ENCODE results near the gene LUC7L2. TPM values are rescaled to one million over a fixed set of nuclear protein-coding genes. Genes with fewer than 3 reads are reported as not detected.

LUC7L2 gene
- total and polyA plus RNA-seq, 4 experiments from 2014 or later = 50.0 to 133 (median 102) TPM

- Histone ChIP-seq H3K4me1 (ENCODE audit: insufficient read depth, low read length) (peaks cover 6% of the 10 kb centered on the region), H3K9me3 (ENCODE audit: control insufficient read depth in 1 of 2, low read length in 2 of 2) (no peaks in the 10 kb centered on the region), H3K27ac (ENCODE audit: low read depth, low read length) (no peak overlapping the region), H3K36me3 (ENCODE audit: insufficient read depth, low read length) (no peaks in the 10 kb centered on the region), H3K4me3 (ENCODE audit: low read length in 2 of 2) (no peak overlapping the region), H3K27me3 (ENCODE audit: insufficient read depth, low read length) (no peaks in the 10 kb centered on the region)
- Mint-ChIP-seq H3K27me3 (no peaks in the 10 kb centered on the region), H3K9me3 (no peaks in the 10 kb centered on the region), H3K36me3 (peaks cover 9 to 18% of the 10 kb centered on the region in 2 donors), H3K4me3 (no peak overlapping the region), H3K4me1 (peaks cover 8 to 12% (median 9%) of the 10 kb centered on the region in 4 donors), H3K27ac (no peak overlapping the region)
- intact Hi-C loops (cut with micrococcal nuclease) = no loop called here
- ChIA-PET CTCF (ENCODE audit: partially characterized antibody) (no interaction called here), POLR2A (ENCODE audit: partially characterized antibody) (no interaction called here)
- no peak for DNase-seq
These were observed 71.3 kb downstream of the LUC7L2 start for GRCh38 chr7:139431010-139431409.

- Histone ChIP-seq H3K27me3 (ENCODE audit: insufficient read depth, low read length) (no peaks in the 10 kb centered on the region), H3K36me3 (ENCODE audit: insufficient read depth, low read length) (no peaks in the 10 kb centered on the region), H3K27ac (ENCODE audit: low read depth, low read length) (no peak overlapping the region), H3K9me3 (ENCODE audit: control insufficient read depth in 1 of 2, low read length in 2 of 2) (no peaks in the 10 kb centered on the region), H3K4me1 (ENCODE audit: insufficient read depth, low read length) (peaks cover 6% of the 10 kb centered on the region), H3K4me3 (ENCODE audit: low read length in 2 of 2) (no peak overlapping the region)
- POLR2A ChIA-PET (ENCODE audit: partially characterized antibody) = no interaction called here
- Mint-ChIP-seq H3K4me3 (no peak overlapping the region), H3K36me3 (peaks cover 9 to 18% of the 10 kb centered on the region in 2 donors), H3K4me1 (peaks cover 8 to 12% (median 9%) of the 10 kb centered on the region in 4 donors), H3K9me3 (no peaks in the 10 kb centered on the region), H3K27me3 (no peaks in the 10 kb centered on the region), H3K27ac (no peak overlapping the region)
- CTCF ChIA-PET (ENCODE audit: partially characterized antibody) = no interaction called here
- intact Hi-C loops (cut with micrococcal nuclease) = no loop called here
- DNase-seq = no peak
These were observed 71.8 kb downstream of the LUC7L2 start for GRCh38 chr7:139431459-139431858.

GRCh38 chr7:139436806-139437205 lies 77.1 kb downstream of the LUC7L2 start:
- POLR2A ChIA-PET (ENCODE audit: partially characterized antibody) = interaction anchor here (0.6 kb wide), 1 partner anchor 17 kb away, joined by 3 read pairs; no protein-coding TSS in a partner anchor
- Mint-ChIP-seq H3K9me3 (no peaks in the 10 kb centered on the region), H3K4me1 (peaks cover 8 to 12% (median 9%) of the 10 kb centered on the region in 4 donors), H3K36me3 (peaks cover 3 to 4% of the 10 kb centered on the region in 2 donors), H3K4me3 (no peak overlapping the region), H3K27ac (no peak overlapping the region), H3K27me3 (no peaks in the 10 kb centered on the region)
- intact Hi-C loops (cut with micrococcal nuclease) = no loop called here
- Histone ChIP-seq H3K4me3 (ENCODE audit: low read length in 2 of 2) (no peak overlapping the region), H3K27me3 (ENCODE audit: insufficient read depth, low read length) (no peaks in the 10 kb centered on the region), H3K27ac (ENCODE audit: low read depth, low read length) (no peak overlapping the region), H3K4me1 (ENCODE audit: insufficient read depth, low read length) (peaks cover 6% of the 10 kb centered on the region), H3K36me3 (ENCODE audit: insufficient read depth, low read length) (no peaks in the 10 kb centered on the region), H3K9me3 (ENCODE audit: control insufficient read depth in 1 of 2, low read length in 2 of 2) (no peaks in the 10 kb centered on the region)
- no peak for DNase-seq
- CTCF ChIA-PET (ENCODE audit: partially characterized antibody) = no interaction called here

GRCh38 chr7:139439375-139439774 lies 79.7 kb downstream of the LUC7L2 start:
- H3K9me3 ChIP-seq (ENCODE audit: control insufficient read depth in 1 of 2, low read length in 2 of 2) = no peaks in the 10 kb centered on the region
- H3K4me3 ChIP-seq (ENCODE audit: low read length in 2 of 2) = no peak overlapping the region
- H3K27ac ChIP-seq (ENCODE audit: low read depth, low read length) = no peak overlapping the region
- peaks cover under 1% of the 10 kb centered on the region for H3K4me1 ChIP-seq (ENCODE audit: insufficient read depth, low read length)
- CTCF ChIA-PET (ENCODE audit: partially characterized antibody) = no interaction called here
- Mint-ChIP-seq H3K36me3 (peaks cover 3 to 4% of the 10 kb centered on the region in 2 donors), H3K4me3 (no peak overlapping the region), H3K27me3 (no peaks in the 10 kb centered on the region), H3K27ac (peak overlapping the region in 1 of 7 donors; percentile 59), H3K4me1 (peaks cover 4 to 6% (median 4%) of the 10 kb centered on the region in 4 donors), H3K9me3 (no peaks in the 10 kb centered on the region)
- intact Hi-C loops (cut with micrococcal nuclease) = no loop called here
- no peak for DNase-seq
- POLR2A ChIA-PET (ENCODE audit: partially characterized antibody) = interaction anchor here (0.6 kb wide), 1 partner anchor 1114 kb away, joined by 4 read pairs; no protein-coding TSS in a partner anchor
- H3K27me3 ChIP-seq (ENCODE audit: insufficient read depth, low read length) = no peaks in the 10 kb centered on the region
- no peaks in the 10 kb centered on the region for H3K36me3 ChIP-seq (ENCODE audit: insufficient read depth, low read length)

GRCh38 chr7:139441961-139442360 lies 82.3 kb downstream of the LUC7L2 start:
- POLR2A ChIA-PET (ENCODE audit: partially characterized antibody) = no interaction called here
- peaks cover 2 to 3% of the 10 kb centered on the region in 2 donors for H3K36me3 Mint-ChIP-seq
- no peaks in the 10 kb centered on the region for H3K4me1 Mint-ChIP-seq
- H3K9me3 Mint-ChIP-seq = no peaks in the 10 kb centered on the region
- intact Hi-C loops (cut with micrococcal nuclease) = no loop called here
- H3K9me3 ChIP-seq (ENCODE audit: control insufficient read depth in 1 of 2, low read length in 2 of 2) = no peaks in the 10 kb centered on the region
- no peaks in the 10 kb centered on the region for H3K4me1 ChIP-seq (ENCODE audit: insufficient read depth, low read length)
- DNase-seq = no peak
- H3K36me3 ChIP-seq (ENCODE audit: insufficient read depth, low read length) = no peaks in the 10 kb centered on the region
- no peak overlapping the region for H3K4me3 ChIP-seq (ENCODE audit: low read length in 2 of 2)
- H3K4me3 Mint-ChIP-seq = no peak overlapping the region
- CTCF ChIA-PET (ENCODE audit: partially characterized antibody) = interaction anchor here (2.4 kb wide), 1 partner anchor 7 kb away, joined by 6 read pairs; no protein-coding TSS in a partner anchor
- no peaks in the 10 kb centered on the region for H3K27me3 ChIP-seq (ENCODE audit: insufficient read depth, low read length)
- no peak overlapping the region for H3K27ac ChIP-seq (ENCODE audit: low read depth, low read length)
- no peaks in the 10 kb centered on the region for H3K27me3 Mint-ChIP-seq
- H3K27ac Mint-ChIP-seq = peak overlapping the region in 2 of 7 donors; percentile 42 to 46

- ChIA-PET CTCF (ENCODE audit: partially characterized antibody) (interaction anchor here (0.7 kb wide), 1 partner anchor 12 kb away, joined by 3 read pairs; no protein-coding TSS in a partner anchor), POLR2A (ENCODE audit: partially characterized antibody) (no interaction called here)
- Mint-ChIP-seq H3K27me3 (no peaks in the 10 kb centered on the region), H3K4me1 (no peaks in the 10 kb centered on the region), H3K36me3 (no peaks in the 10 kb centered on the region), H3K9me3 (no peaks in the 10 kb centered on the region), H3K4me3 (no peak overlapping the region), H3K27ac (no peak overlapping the region)
- no peaks in the 10 kb centered on the region for H3K27me3 ChIP-seq (ENCODE audit: insufficient read depth, low read length)
- no peaks in the 10 kb centered on the region for H3K9me3 ChIP-seq (ENCODE audit: control insufficient read depth in 1 of 2, low read length in 2 of 2)
- DNase-seq = no peak
- no peaks in the 10 kb centered on the region for H3K36me3 ChIP-seq (ENCODE audit: insufficient read depth, low read length)
- H3K27ac ChIP-seq (ENCODE audit: low read depth, low read length) = no peak overlapping the region
- intact Hi-C loops (cut with micrococcal nuclease) = no loop called here
- no peak overlapping the region for H3K4me3 ChIP-seq (ENCODE audit: low read length in 2 of 2)
- no peaks in the 10 kb centered on the region for H3K4me1 ChIP-seq (ENCODE audit: insufficient read depth, low read length)
These were observed 86.6 kb downstream of the LUC7L2 start for GRCh38 chr7:139446051-139446890.

GRCh38 chr7:139450851-139451250 lies 91.2 kb downstream of the LUC7L2 start:
- ChIA-PET POLR2A (ENCODE audit: partially characterized antibody) (no interaction called here), CTCF (ENCODE audit: partially characterized antibody) (interaction anchor here (2.3 kb wide), 1 partner anchor 16 kb away, joined by 8 read pairs; no protein-coding TSS in a partner anchor)
- Mint-ChIP-seq H3K27me3 (no peaks in the 10 kb centered on the region), H3K4me3 (no peak overlapping the region), H3K9me3 (no peaks in the 10 kb centered on the region), H3K4me1 (no peaks in the 10 kb centered on the region), H3K36me3 (no peaks in the 10 kb centered on the region), H3K27ac (no peak overlapping the region)
- no peaks in the 10 kb centered on the region for H3K36me3 ChIP-seq (ENCODE audit: insufficient read depth, low read length)
- H3K9me3 ChIP-seq (ENCODE audit: control insufficient read depth in 1 of 2, low read length in 2 of 2) = no peaks in the 10 kb centered on the region
- H3K4me1 ChIP-seq (ENCODE audit: insufficient read depth, low read length) = no peaks in the 10 kb centered on the region
- DNase-seq = no peak
- H3K27ac ChIP-seq (ENCODE audit: low read depth, low read length) = no peak overlapping the region
- no peaks in the 10 kb centered on the region for H3K27me3 ChIP-seq (ENCODE audit: insufficient read depth, low read length)
- intact Hi-C loops (cut with micrococcal nuclease) = no loop called here
- H3K4me3 ChIP-seq (ENCODE audit: low read length in 2 of 2) = no peak overlapping the region

Data from CD4-positive, alpha-beta memory T cell (primary cell).